ENCODE measurements around the gene XNDC1N.

DNA sequence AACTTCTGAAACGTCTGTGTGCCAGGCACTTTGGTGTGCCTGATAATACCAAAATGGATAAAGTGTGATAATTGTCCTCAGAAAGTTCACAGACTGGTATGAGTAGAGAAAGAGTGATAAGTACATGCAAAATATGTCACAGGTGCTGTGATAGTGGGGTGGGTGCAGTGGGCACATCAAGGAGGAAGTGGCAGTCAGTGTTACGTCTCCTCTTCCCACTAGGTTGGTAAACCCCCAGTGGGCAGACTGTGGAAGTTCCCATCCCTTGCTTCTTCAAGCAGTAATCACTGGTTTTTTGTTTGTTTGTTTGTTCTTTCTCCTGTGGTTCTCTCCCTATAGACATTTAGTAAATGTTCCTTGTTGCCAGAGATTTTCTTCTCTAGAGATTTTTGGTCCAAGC lies 5.8 kb upstream of the XNDC1N start:
- no peak for TF ChIP-seq POLR2A (IDR thresholded peaks at IDR 0.05; ENCODE audit: low read depth, low read length)
- TF ChIP-seq POLR2AphosphoS5 (IDR thresholded peaks at IDR 0.05; ENCODE audit: low read depth, low read length): no peak
- TF ChIP-seq TAF1 (IDR thresholded peaks at IDR 0.05; ENCODE audit: low read depth, low read length): no peak
- no peak for TF ChIP-seq PAX5 (IDR thresholded peaks at IDR 0.05; ENCODE audit: insufficient read depth, low read length, severe bottlenecking)

All from GM12891 (cell line).